GM12878 (cell line): ENCODE measurements around the gene C1orf35. TPM values are rescaled to one million over a fixed set of nuclear protein-coding genes. Genes with fewer than 3 reads are reported as not detected.

Source experiments
- ATAC-seq: fragments of 200-7000 bp; cut with Tn5 transposase; 3 replicates; pipeline ENCODE4 v1.9.1; 2020; ENCODE audit warnings: mild to moderate bottlenecking, moderate library complexity
- BruUV-seq: library from RNA; stranded (reverse); fragments of 400-500 nt; replicated peaks from 2 replicates; lab custom pipeline; 2021; lab: Mats Ljungman, UMichigan
- CTCF ChIA-PET: fragments of 300-600 bp; sonication (Branson Sonifier 250); formaldehyde crosslinking; extraction: SDS; loops from one replicate; lab custom pipeline; 2021; ENCODE audit warnings: inconsistent platforms; lab: Yijun Ruan, JAX
- POLR2A ChIA-PET: fragments of 350-600 bp; formaldehyde crosslinking; extraction: SDS; loops from one replicate; lab custom pipeline; 2021; ENCODE audit warnings: inconsistent platforms; lab: Charles Lee
- RAD21 ChIA-PET: fragments of 300-600 bp; sonication (Branson Sonifier 250); formaldehyde crosslinking; loops from one replicate; lab custom pipeline; 2023; ENCODE audit warnings: antibody characterized with exemption; ENCODE audit not compliant: unreplicated experiment; lab: Charles Lee
- SMC1A ChIA-PET: fragments of 300-600 bp; sonication (Branson Sonifier 250); formaldehyde crosslinking; loops from one replicate; lab custom pipeline; 2023; ENCODE audit not compliant: unreplicated experiment, uncharacterized antibody; lab: Charles Lee
- DNase-seq: peaks from one replicate; pipeline ENCODE4 v3.0.0-alpha.2; 2011; ENCODE audit warnings: low read depth, low spot score
- FAIRE-seq: peaks from 3 replicates; lab custom pipeline; 2011; peaks lifted over from hg19 to GRCh38; lab: Jason Lieb, UNC
- H2AFZ ChIP-seq: 2 replicates; pipeline ENCODE4 v1.6.0; 2011; ENCODE audit warnings: low read depth, low read length, control low read depth; ENCODE audit not compliant: control insufficient read depth
- H3K27ac ChIP-seq: 2 replicates; pipeline ENCODE4 v1.5.1; 2011; ENCODE audit warnings: control low read depth; ENCODE audit not compliant: control insufficient read depth, insufficient read depth
- H3K27me3 ChIP-seq, 2 experiments: replicated peaks in 1 of 2; 2 replicates each; pipeline versions ENCODE4 v1.6.0 to v1.6.1; 2011; ENCODE audit warnings: low read length in 1 of 2; ENCODE audit not compliant: control insufficient read depth in 2 of 2, insufficient read depth in 2 of 2
- H3K36me3 ChIP-seq, 2 experiments: 2 replicates each; pipeline ENCODE4 v1.5.1; 2011; ENCODE audit warnings: low read length in 1 of 2; ENCODE audit not compliant: control insufficient read depth in 2 of 2, insufficient read depth in 2 of 2
- H3K4me1 ChIP-seq: 2 replicates; pipeline ENCODE4 v1.6.1; 2011; ENCODE audit warnings: mild to moderate bottlenecking, low read length, moderate library complexity, mixed read lengths; ENCODE audit not compliant: control insufficient read depth, insufficient read depth
- H3K4me2 ChIP-seq: 2 replicates; pipeline ENCODE4 v1.6.0; 2011; ENCODE audit warnings: control low read depth; ENCODE audit not compliant: control insufficient read depth, insufficient read depth
- H3K4me3 ChIP-seq: fragments of 200-600 bp; sonication (generic); 2 replicates; pipeline ENCODE4 v1.5.1; 2016
- H3K79me2 ChIP-seq: 2 replicates; pipeline ENCODE4 v1.6.0; 2011; ENCODE audit warnings: low read length; ENCODE audit not compliant: control insufficient read depth, insufficient read depth
- H3K9ac ChIP-seq: 2 replicates; pipeline ENCODE4 v1.8.0; 2011; ENCODE audit warnings: low read length, control low read depth, mixed read lengths; ENCODE audit not compliant: control insufficient read depth, insufficient read depth
- H3K9me3 ChIP-seq: replicated peaks from 3 replicates; pipeline ENCODE4 v1.5.1; 2011; ENCODE audit warnings: mild to moderate bottlenecking, low read length; ENCODE audit not compliant: control insufficient read depth, insufficient read depth
- H4K20me1 ChIP-seq: 2 replicates; pipeline ENCODE4 v1.6.0; 2011; ENCODE audit not compliant: control insufficient read depth, insufficient read depth
- IKZF1 ChIP-seq: fragments of 450-650 bp; conservative IDR thresholded peaks from 2 replicates; pipeline ENCODE4 v1.6.1; 2017; ENCODE audit warnings: antibody characterized with exemption, mild to moderate bottlenecking
- MEF2A ChIP-seq: IDR thresholded peaks from 2 replicates; pipeline ENCODE4 v1.6.1; 2011; ENCODE audit warnings: low read depth, mild to moderate bottlenecking, low read length, moderate library complexity; ENCODE audit not compliant: insufficient read depth
- NR2F1 ChIP-seq: fragments of 450-650 bp; conservative IDR thresholded peaks from 2 replicates; pipeline ENCODE4 v1.6.1; 2017; ENCODE audit warnings: mild to moderate bottlenecking
- NRF1 ChIP-seq: conservative IDR thresholded peaks from 2 replicates; pipeline ENCODE4 v1.6.1; 2011; ENCODE audit warnings: mild to moderate bottlenecking, low read depth, low read length, improper control_type of control experiment
- RAD21 ChIP-seq: IDR thresholded peaks from 2 replicates; pipeline ENCODE4 v1.6.1; 2011; ENCODE audit warnings: mild to moderate bottlenecking, low read depth, low read length, moderate library complexity; ENCODE audit not compliant: insufficient read depth
- RBBP5 ChIP-seq: fragments of 200-600 bp; sonication (generic); conservative IDR thresholded peaks from 2 replicates; pipeline ENCODE4 v1.6.1; 2016
- RFX5 ChIP-seq: IDR thresholded peaks from 2 replicates; pipeline ENCODE4 v1.6.1; 2011; ENCODE audit warnings: low read depth, low read length, improper control_type of control experiment
- USF1 ChIP-seq: IDR thresholded peaks from 2 replicates; pipeline ENCODE4 v1.6.1; 2011; ENCODE audit warnings: borderline replicate concordance, low read depth, mild to moderate bottlenecking, moderate library complexity, mixed read lengths, low read length; ENCODE audit not compliant: insufficient read depth; ENCODE audit errors: extremely low read length
- YY1 ChIP-seq: IDR thresholded peaks from 2 replicates; pipeline ENCODE4 v1.6.1; 2011; ENCODE audit warnings: low read depth, mild to moderate bottlenecking, low read length
- ZNF274 ChIP-seq: IDR thresholded peaks from one replicate; pipeline ENCODE4 v1.8.0; 2011; ENCODE audit not compliant: insufficient read length, insufficient read depth
- ZNF687 ChIP-seq: fragments of 450-650 bp; IDR thresholded peaks from 2 replicates; pipeline ENCODE4 v1.6.1; 2017; ENCODE audit warnings: mild to moderate bottlenecking, moderate library complexity
- WGBS: methylation state at CpG from one replicate; pipeline ENCODE4 v1.1.6; 2016; ENCODE audit warnings: low lambda C conversion rate; ENCODE audit not compliant: insufficient replicate concordance, insufficient coverage; ENCODE audit errors: missing lambda C conversion rate; 5-methylcytosine and 5-hydroxymethylcytosine counted together
- in situ Hi-C: fragments of 300-500 bp; cut with MboI; formaldehyde crosslinking; loops from 9 replicates; pipeline ENCODE4 v1.14.3; 2018; ENCODE audit warnings: mixed read lengths
- intact Hi-C: fragments of 100-400 bp; cut with micrococcal nuclease; formaldehyde crosslinking; loops from one replicate; pipeline ENCODE4 v1.14.2; 2022; ENCODE audit not compliant: unreplicated experiment
- polyA plus RNA-seq, 11 experiments: library from polyadenylated mRNA; depleted of rRNA in 4 of 11; unstranded in 6 of 11; stranded (reverse) in 5 of 11; fragments of >200 nt; fragmentation: Nextera tagmentation in 4 of 11; fragmentation: Illumina TruSeq in 1 of 11; extraction: Ambion mirVana in 4 of 11; extraction: Trizol in 1 of 11; gene quantifications; 1 replicate in 1 of 11; 2 replicates in 10 of 11; pipeline versions ENCODE4 v1.2.1 to v1.2.3, GENCODE V29; 2011 to 2016; ENCODE audit warnings: inconsistent platforms in 2 of 11, missing spikeins in 2 of 11, low read depth in 1 of 11
- total RNA-seq, 4 experiments: library from RNA; depleted of rRNA in 3 of 4; stranded (reverse); fragments of >200 nt in 3 of 4; fragmentation: Illumina TruSeq in 1 of 4; extraction: Trizol in 1 of 4; gene quantifications; 2 replicates each; pipeline versions ENCODE4 v1.2.1 to v1.2.3, GENCODE V29; 2013 to 2021

Gene C1orf35
- total and polyA plus RNA-seq, 10 of the 15 experiments (the other 5 are each of a cell fraction or from before 2014, with no cell fraction given): 2.5 to 27.0 (median 10.6) TPM

GRCh38 chr1:228095938-228096337 lies 7.2 kb downstream of the C1orf35 start:
- Histone ChIP-seq H3K4me1 (no peaks in the 10 kb centered on the region), H4K20me1 (peaks cover 44% of the 10 kb centered on the region), H3K9ac (no peak overlapping the region), H3K79me2 (peaks cover 63% of the 10 kb centered on the region), H3K4me2 (no peak overlapping the region), H3K9me3 (peaks cover 26% of the 10 kb centered on the region; the same call in 2 of the 3 replicates), H3K4me3 (no peak overlapping the region), H3K27ac (no peak overlapping the region), H2AFZ (no peak overlapping the region), H3K36me3 (peaks cover 21 to 50% of the 10 kb centered on the region in 2 experiments; a peak in 3 of 4 replicates), H3K27me3 (no peaks in the 10 kb centered on the region)
- WGBS: over 99% methylated on average over 8 of the region's 8 CpGs
- ATAC-seq (no peak), DNase-seq (no peak), FAIRE-seq (no peak)
- ChIA-PET POLR2A (no interaction called here), CTCF (interaction anchor here (0.7 kb wide), 1 partner anchor 8 kb away, joined by 3 read pairs; no protein-coding TSS in a partner anchor), SMC1A (no interaction called here), RAD21 (no interaction called here)
- in situ Hi-C loops: no loop called here
- intact Hi-C loops: no loop called here
- TF ChIP-seq YY1 (no peak), USF1 (no peak), MEF2A (no peak), RFX5 (no peak), RBBP5 (no peak), IKZF1 (no peak), ZNF687 (no peak), NR2F1 (no peak), RAD21 (no peak), ZNF274 (no peak), NRF1 (no peak)
- BruUV-seq: no TSS peak
